Measurements from ENCODE around the gene POLR1G.

DNA sequence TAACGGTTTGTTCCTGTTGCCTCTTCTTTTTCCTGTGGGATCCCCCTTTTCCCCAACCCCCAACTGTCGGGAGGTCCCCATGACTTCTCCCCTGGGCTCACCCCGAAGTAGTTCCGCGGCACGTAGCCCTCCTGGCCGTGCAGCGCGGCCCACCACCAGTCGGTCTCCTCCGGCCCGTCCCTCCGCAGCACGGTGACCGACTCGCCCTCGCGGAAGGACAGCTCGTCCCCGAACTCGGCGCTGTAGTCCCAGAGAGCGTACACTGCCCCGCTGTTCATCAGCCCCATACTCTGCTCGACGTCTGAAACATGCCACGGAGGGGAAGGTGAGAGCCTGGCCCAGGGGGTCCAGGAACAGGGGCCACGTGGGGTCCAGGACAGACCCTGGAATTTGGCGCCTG lies 24.0 kb upstream of the POLR1G start:
- TF ChIP-seq, protein P1, sequence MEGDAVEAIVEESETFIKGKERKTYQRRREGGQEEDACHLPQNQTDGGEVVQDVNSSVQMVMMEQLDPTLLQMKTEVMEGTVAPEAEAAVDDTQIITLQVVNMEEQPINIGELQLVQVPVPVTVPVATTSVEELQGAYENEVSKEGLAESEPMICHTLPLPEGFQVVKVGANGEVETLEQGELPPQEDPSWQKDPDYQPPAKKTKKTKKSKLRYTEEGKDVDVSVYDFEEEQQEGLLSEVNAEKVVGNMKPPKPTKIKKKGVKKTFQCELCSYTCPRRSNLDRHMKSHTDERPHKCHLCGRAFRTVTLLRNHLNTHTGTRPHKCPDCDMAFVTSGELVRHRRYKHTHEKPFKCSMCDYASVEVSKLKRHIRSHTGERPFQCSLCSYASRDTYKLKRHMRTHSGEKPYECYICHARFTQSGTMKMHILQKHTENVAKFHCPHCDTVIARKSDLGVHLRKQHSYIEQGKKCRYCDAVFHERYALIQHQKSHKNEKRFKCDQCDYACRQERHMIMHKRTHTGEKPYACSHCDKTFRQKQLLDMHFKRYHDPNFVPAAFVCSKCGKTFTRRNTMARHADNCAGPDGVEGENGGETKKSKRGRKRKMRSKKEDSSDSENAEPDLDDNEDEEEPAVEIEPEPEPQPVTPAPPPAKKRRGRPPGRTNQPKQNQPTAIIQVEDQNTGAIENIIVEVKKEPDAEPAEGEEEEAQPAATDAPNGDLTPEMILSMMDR (IDR thresholded peaks at IDR 0.05), result no peak
- no peak for TF ChIP-seq POLR2A (IDR thresholded peaks at IDR 0.05)

Measured in Peyer's patch (tissue), 4 donors.